ENCODE measurements around the gene HIP1. TPM values are rescaled to one million over a fixed set of nuclear protein-coding genes. Genes with fewer than 3 reads are reported as not detected.

Gene HIP1
- total and polyA plus RNA-seq, 9 of the 15 experiments (the other 6 are each of a cell fraction or from before 2014, with no cell fraction given), result 2.4 to 13.7 (median 9.5) TPM

- peak overlapping the region; percentile 48; the same call in 1 of the 2 replicates for H2AFZ ChIP-seq (ENCODE audit: low read depth, low read length)
- H3K36me3 ChIP-seq (ENCODE audit: control insufficient read depth, insufficient read depth, low read length), result no peaks in the 10 kb centered on the region
- no peaks in the 10 kb centered on the region for H3K79me2 ChIP-seq (ENCODE audit: control insufficient read depth, insufficient read depth, low read length)
- WGBS (ENCODE audit: insufficient coverage, low coverage, missing lambda C conversion rate), result 63% methylated on average over 10 of the region's 10 CpGs
- CTCF ChIA-PET (ENCODE audit: low intra/inter-chr PET ratio), result interaction anchor here (0.6 kb wide), 1 partner anchor 432 kb away, joined by 4 read pairs; no protein-coding TSS in a partner anchor
- H3K4me2 ChIP-seq (ENCODE audit: insufficient read depth, low read length), result no peak overlapping the region
- H3K4me3 ChIP-seq, result no peak overlapping the region
- POLR2A ChIA-PET, result interaction anchor here (0.7 to 2.6 kb wide), 5 partner anchors 9 to 228 kb away, joined by 3 to 10 read pairs (median 3); no protein-coding TSS in a partner anchor
- H4K20me1 ChIP-seq (replicated peaks; ENCODE audit: control insufficient read depth, insufficient read depth, low read length), result no peaks in the 10 kb centered on the region
- DNase-seq (ENCODE audit: extremely low read depth in 1 of 4, low spot score in 3 of 4), result no peak
- peaks cover 3% of the 10 kb centered on the region in 2 experiments; a peak in 3 of 5 replicates for H3K4me1 ChIP-seq (replicated peaks in 1 of 2; ENCODE audit: control insufficient read depth in 2 of 2, insufficient read depth in 2 of 2, low read length in 2 of 2)
- H3K9me3 ChIP-seq (replicated peaks; ENCODE audit: control insufficient read depth, insufficient read depth, low read depth, low read length), result no peaks in the 10 kb centered on the region
- peak overlapping the region in 1 of 2 experiments; percentile 38; a peak in 1 of 4 replicates for H3K9ac ChIP-seq (ENCODE audit: insufficient read depth in 1 of 2, low read depth in 2 of 2, low read length in 2 of 2)
- no peak overlapping the region for H3K27ac ChIP-seq (ENCODE audit: extremely low read depth, low read depth, low read length)
- peak; percentile 12; the same call in 1 of the 3 replicates for ATAC-seq
- in situ Hi-C loops (cut with MboI) (loop anchor here (10.0 to 25.0 kb wide), 2 partner anchors 302 to 881 kb away; partner anchors contain the start of gene POMZP3), intact Hi-C loops (cut with micrococcal nuclease) (no loop called here)
- H3K9me1 ChIP-seq (ENCODE audit: control insufficient read depth, insufficient read depth, low read length), result no peaks in the 10 kb centered on the region
- FAIRE-seq, result no peak
- TF ChIP-seq FOXK2 (conservative IDR thresholded peaks at IDR 0.05 in 1 of 2, IDR thresholded peaks at IDR 0.05 in 1 of 2; ENCODE audit: low read depth in 2 of 2) (no peak), ZNF121 (CRISPR knock-in tag; conservative IDR thresholded peaks at IDR 0.05) (peak; percentile 38)
- BruUV-seq (replicated peaks), result no TSS peak
- no peaks in the 10 kb centered on the region for H3K27me3 ChIP-seq (ENCODE audit: control insufficient read depth in 2 of 2, insufficient read depth in 2 of 2, low read length in 2 of 2)
Observed at GRCh38 chr7:75756206-75756990, 17.7 kb upstream of the HIP1 start.

GRCh38 chr7:75743455-75743859 lies 4.7 kb upstream of the HIP1 start:
- H3K4me2 ChIP-seq (ENCODE audit: insufficient read depth, low read length), result no peak overlapping the region
- no peak overlapping the region for H3K9ac ChIP-seq (ENCODE audit: insufficient read depth in 1 of 2, low read depth in 2 of 2, low read length in 2 of 2)
- H3K36me3 ChIP-seq (ENCODE audit: control insufficient read depth, insufficient read depth, low read length), result no peaks in the 10 kb centered on the region
- H3K79me2 ChIP-seq (ENCODE audit: control insufficient read depth, insufficient read depth, low read length), result peaks cover 2% of the 10 kb centered on the region; the same call in 2 of the 3 replicates
- intact Hi-C loops (cut with micrococcal nuclease) (no loop called here), in situ Hi-C loops (cut with MboI) (no loop called here)
- CTCF ChIA-PET (ENCODE audit: low intra/inter-chr PET ratio), result no interaction called here
- POLR2A ChIA-PET, result no interaction called here
- BruUV-seq (replicated peaks), result no TSS peak
- FAIRE-seq (no peak), DNase-seq (ENCODE audit: extremely low read depth in 1 of 4, low spot score in 3 of 4) (no peak), ATAC-seq (no peak)
- WGBS (ENCODE audit: insufficient coverage, low coverage, missing lambda C conversion rate), result 21% methylated on average over 4 of the region's 4 CpGs
- H3K9me1 ChIP-seq (ENCODE audit: control insufficient read depth, insufficient read depth, low read length), result no peaks in the 10 kb centered on the region
- H2AFZ ChIP-seq (ENCODE audit: low read depth, low read length), result no peak overlapping the region
- H3K27me3 ChIP-seq (ENCODE audit: control insufficient read depth in 2 of 2, insufficient read depth in 2 of 2, low read length in 2 of 2), result no peaks in the 10 kb centered on the region
- no peak overlapping the region for H3K4me3 ChIP-seq
- H3K27ac ChIP-seq (ENCODE audit: extremely low read depth, low read depth, low read length), result no peak overlapping the region
- no peaks in the 10 kb centered on the region for H4K20me1 ChIP-seq (replicated peaks; ENCODE audit: control insufficient read depth, insufficient read depth, low read length)
- no peaks in the 10 kb centered on the region for H3K9me3 ChIP-seq (replicated peaks; ENCODE audit: control insufficient read depth, insufficient read depth, low read depth, low read length)
- H3K4me1 ChIP-seq (replicated peaks in 1 of 2; ENCODE audit: control insufficient read depth in 2 of 2, insufficient read depth in 2 of 2, low read length in 2 of 2), result peaks cover 20 to 32% of the 10 kb centered on the region in 2 experiments
- TF ChIP-seq MEIS2 (IDR thresholded peaks at IDR 0.05; ENCODE audit: partially characterized antibody) (peak; percentile 53), SMAD4 (CRISPR knock-in tag; conservative IDR thresholded peaks at IDR 0.05) (no peak), STAT6 (CRISPR knock-in tag; IDR thresholded peaks at IDR 0.05) (no peak), PKNOX1 (IDR thresholded peaks at IDR 0.05) (0 out of 2 replicates have a peak, but pooled peaks have one; percentile 28)
